Choroid plexus epithelial cell (primary cell): Measurements from ENCODE around the gene MBOAT7.

Experiments used
- DNase-seq: peaks from one replicate; pipeline ENCODE4 v3.0.0-alpha.2; 2010; ENCODE audit warnings: low read depth
- H3K4me3 ChIP-seq: 2 replicates; pipeline ENCODE4 v1.5.1; 2011; ENCODE audit warnings: low read depth, mild to moderate bottlenecking, control low read depth, low read length, moderate library complexity
- TF ChIP-seq, protein P1 (sequence below): conservative IDR thresholded peaks from 2 replicates; pipeline ENCODE4 v1.5.1; 2011; ENCODE audit warnings: low read depth, mild to moderate bottlenecking, control low read depth, inconsistent platforms, low read length, moderate library complexity

Gene MBOAT7

DNA sequence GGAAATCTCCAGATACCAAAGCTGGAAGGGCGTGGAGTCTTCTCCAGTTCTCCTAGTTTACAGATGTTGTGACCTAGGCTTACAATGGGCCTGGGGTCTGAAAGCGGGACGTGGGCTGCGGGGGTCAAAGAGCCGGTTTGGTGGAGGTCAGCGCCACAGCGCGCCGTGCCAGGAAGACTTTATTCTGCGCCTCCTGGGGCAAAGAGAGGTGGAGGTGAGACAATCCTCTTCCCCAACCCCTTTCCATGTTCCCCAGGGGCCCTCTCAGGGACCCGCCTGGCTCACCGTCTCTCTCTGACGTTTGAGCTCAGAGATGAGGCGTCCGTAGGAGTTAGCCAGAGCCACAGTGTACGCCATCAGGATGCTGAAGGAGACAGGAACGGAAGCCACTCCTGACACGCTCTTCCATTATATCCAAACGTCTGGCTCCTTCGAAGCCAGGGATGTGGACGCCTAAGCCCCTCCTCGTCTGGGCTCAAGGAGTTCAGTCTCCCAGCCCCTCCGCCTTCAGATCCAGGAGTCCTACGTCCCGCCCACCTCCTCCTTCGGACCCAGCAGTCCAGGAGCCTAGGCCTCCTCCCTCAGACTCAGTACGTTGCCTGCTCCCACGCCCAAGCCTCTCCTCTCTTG is 29.1 kb downstream of the MBOAT7 start:
- peak; percentile 25 for DNase-seq
- peak overlapping the region; percentile 65 for H3K4me3 ChIP-seq
- TF ChIP-seq, protein P1, sequence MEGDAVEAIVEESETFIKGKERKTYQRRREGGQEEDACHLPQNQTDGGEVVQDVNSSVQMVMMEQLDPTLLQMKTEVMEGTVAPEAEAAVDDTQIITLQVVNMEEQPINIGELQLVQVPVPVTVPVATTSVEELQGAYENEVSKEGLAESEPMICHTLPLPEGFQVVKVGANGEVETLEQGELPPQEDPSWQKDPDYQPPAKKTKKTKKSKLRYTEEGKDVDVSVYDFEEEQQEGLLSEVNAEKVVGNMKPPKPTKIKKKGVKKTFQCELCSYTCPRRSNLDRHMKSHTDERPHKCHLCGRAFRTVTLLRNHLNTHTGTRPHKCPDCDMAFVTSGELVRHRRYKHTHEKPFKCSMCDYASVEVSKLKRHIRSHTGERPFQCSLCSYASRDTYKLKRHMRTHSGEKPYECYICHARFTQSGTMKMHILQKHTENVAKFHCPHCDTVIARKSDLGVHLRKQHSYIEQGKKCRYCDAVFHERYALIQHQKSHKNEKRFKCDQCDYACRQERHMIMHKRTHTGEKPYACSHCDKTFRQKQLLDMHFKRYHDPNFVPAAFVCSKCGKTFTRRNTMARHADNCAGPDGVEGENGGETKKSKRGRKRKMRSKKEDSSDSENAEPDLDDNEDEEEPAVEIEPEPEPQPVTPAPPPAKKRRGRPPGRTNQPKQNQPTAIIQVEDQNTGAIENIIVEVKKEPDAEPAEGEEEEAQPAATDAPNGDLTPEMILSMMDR = no peak

DNA sequence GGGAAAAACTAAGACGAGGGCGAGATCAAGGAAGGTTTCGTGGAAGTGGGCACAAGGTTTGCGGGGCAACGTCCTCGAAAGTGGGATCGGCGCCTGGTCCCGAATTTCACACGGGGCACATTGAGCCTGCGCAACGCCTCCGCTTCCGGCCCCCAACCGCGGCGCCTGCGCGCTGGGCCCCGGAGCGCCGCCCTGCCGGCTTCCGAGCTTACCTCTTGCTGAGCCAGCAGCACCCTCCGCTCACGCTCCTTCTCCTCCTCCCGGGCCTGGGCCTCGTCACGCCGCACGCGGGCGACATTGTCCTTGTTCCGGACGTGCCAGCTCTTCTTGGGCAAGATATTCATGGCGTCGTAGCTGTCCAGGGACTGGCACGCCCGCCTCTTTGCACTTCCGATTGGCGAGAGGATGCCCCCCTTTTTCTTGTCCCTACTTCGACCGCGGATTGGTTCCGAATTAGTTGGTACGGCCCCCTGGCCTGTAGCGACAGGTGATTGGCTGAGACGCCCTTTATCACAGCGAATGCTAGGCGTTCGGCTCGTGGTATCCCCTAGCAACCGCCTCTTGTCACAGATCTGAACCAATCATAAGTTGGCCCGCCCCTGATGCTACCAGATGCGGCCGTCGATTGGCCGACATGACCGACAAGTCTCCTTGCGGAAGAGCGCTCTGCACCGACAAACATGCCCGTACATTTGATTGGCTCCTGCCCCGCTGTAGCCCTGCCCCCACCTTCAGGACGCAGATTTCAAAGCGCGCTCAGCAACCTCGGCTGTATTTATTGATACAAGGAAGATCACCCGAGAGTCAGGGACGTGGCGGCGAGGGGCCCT is 29.8 kb downstream of the MBOAT7 start, which contains the start of gene LENG1:
Gene LENG1 (minus strand): TSS at position 370 of the 830 bp plus-strand sequence. CDS start 26 bp downstream, at position 344.
- DNase-seq = peak; percentile 100
- TF ChIP-seq, protein P1 = peak; percentile 38
- peak within 1 kb of the TSS; percentile 77 for H3K4me3 ChIP-seq

DNA sequence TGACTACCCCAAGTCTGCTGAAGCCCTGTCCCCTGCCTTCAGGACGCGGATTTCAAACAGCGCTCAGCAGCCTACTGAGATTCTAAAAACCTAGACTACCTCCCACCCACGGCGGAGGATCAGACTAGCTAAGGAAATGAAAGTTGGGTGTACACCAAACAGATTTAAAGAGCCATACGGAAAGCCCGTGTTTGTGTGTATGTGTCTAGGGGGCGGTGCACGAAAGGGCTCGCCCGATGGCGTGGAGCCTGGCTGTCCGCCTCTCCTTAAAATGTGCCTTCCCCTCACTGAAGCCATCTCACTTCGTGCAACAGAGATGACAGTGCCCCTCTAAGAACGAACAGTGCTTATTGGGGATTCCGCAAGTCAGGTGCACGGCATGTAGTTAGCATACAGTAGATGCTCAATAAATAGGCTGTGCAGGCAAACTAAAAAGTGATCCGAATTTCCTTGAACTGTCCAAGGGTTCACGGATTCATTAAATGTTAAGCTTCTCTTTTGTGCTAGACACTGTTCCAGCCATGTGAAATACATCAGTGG is 30.5 kb downstream of the MBOAT7 start:
- TF ChIP-seq, protein P1 = peak; percentile 14
- peak; percentile 35 for DNase-seq
- peak overlapping the region; percentile 77 for H3K4me3 ChIP-seq

DNA sequence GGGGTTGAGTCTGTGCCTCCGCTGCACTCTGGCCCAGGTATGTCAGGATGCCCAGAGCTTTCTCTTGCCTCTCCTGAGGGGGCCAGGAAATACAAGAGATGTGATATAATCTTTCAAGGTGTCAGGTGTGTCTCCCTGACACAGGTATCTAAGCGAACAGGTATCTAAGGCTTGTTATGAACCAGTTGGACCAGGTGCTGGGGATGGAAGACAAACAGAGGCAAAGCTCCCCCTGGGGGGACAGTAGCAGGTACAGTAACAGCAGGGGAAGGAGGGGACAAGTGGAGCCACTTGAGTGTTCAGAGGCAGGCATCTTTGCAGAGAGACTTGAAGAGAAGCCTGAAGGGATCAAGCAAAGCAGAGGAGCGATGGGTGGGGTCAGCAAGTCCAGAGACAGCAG is 32.4 kb downstream of the MBOAT7 start:
- H3K4me3 ChIP-seq = no peak overlapping the region
- TF ChIP-seq, protein P1 = no peak

DNA sequence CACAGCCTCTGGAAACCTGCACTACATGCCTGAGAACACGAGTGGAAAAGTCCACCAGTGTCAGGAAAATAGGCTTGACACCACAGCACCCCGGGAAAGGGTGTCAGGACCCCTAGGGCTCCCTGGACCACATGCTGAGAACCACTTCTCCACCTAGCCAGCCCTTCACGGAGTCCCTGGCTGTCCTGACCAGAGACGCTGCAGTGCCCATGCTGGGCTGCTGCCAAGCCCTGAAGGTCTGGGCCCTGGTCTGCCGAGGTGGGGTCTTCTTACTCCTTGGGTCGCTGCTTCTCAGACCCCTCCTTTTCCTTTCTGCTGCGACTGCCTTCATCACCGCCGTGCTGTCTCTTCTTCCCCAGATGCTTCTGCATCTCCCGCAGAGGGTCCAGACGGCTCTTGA is 32.9 kb downstream of the MBOAT7 start:
- TF ChIP-seq, protein P1 = no peak
- H3K4me3 ChIP-seq = no peak overlapping the region
- DNase-seq = no peak

More for the DNA sequence above, 32.4 kb downstream of the MBOAT7 start:
- DNase-seq = no peak

DNA sequence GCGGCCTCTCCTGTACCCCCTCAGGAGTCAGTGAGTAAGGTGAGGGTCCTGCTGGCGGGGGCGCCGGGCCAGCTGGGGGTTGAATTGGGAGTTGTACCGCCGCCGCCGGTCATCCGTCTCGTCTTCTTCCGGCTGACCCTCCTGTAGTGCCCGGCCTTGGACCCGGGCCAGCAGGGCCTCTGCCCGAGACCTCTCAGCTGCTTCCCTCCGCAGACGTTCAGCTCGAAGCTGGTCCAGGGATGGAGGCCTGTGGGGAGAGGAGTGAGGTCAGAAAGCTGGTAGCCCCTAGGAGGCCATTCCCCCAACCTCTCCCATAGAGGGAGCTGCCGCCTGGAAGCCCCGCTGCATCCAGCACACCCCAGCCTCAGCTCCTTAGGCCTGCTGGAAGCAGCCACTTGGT is 33.7 kb downstream of the MBOAT7 start:
- TF ChIP-seq, protein P1 = no peak
- H3K4me3 ChIP-seq = no peak overlapping the region
- no peak for DNase-seq
